ENCODE results near the gene ASB3.
"Not testable (repeated sequence)": the region's sequence is repeated elsewhere in the genome, so short reads cannot be mapped to it uniquely, and the experiment has no call there.

Gene ASB3

DNA sequence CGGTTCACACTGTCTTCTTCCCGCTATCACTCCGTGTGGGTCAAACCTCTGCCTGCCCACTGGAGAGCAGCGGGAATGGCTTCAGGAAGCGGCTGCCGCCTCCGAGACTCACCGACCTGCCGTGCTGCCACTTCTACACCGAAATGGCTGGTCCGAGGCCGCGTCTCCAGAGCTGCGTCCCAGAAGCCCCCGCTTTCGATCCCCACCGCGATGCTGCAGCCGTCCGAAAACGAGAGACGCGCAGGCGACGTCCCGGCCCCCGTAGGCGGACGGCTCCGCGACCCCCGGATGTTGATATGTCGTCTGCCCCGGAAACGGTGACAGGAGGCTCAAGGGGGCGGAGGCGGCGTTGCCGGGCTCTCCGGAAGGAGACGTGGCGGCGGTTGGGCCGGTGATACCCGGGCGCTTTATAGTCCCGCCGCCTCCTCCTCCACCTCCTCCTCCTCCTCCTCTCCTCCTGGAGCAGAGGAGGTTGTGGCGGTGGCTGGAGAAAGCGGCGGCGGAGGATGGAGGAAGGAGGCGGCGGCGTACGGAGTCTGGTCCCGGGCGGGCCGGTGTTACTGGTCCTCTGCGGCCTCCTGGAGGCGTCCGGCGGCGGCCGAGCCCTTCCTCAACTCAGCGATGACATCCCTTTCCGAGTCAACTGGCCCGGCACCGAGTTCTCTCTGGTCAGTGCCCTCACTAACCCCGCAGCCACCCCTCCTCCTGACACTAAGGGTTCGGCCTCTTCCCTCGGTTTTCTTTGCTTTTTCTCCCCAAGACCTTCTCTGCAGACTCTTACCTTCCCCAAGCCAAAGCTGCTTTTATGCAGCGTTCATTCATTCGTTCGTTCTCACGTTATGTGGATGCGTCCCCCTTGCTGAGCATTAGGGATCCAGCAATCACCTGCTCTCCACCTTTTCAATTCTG lies at the start of gene ASB3, which contains the start of gene ERLEC1:
Gene ASB3, minus strand, starts transcription at position 249 of the 909 bp plus-strand sequence. CDS start 21,381 bp downstream, outside the sequence.
Gene ERLEC1, plus strand, starts transcription at position 340 of the 909 bp plus-strand sequence. Its CDS starts 167 bp downstream, at position 507.
- peak; percentile 69 for DNase-seq (ENCODE audit: insufficient read length, low spot score)
- FAIRE-seq, result peak; percentile 91

DNA sequence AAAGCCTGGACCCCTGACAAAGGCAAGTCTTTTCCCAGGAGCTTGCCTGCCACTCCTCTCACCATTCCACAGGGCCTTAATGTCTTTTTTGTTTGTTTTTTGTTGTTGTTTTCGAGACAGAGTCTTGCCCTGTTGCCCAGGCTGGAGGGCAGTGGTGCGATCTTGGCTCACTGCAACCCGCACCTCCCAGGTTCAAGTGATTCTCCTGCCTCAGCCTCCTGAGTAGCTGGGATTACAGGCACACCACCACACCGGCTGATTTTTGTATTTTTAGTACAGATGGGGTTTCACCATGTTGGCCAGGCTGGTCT lies 43.2 kb upstream of the ASB3 start:
- DNase-seq (ENCODE audit: insufficient read length, low spot score); FAIRE-seq: not testable (repeated sequence)

GRCh38 chr2:53829273-53829979 lies 42.7 kb upstream of the ASB3 start:
- FAIRE-seq (no peak), DNase-seq (ENCODE audit: insufficient read length, low spot score) (no peak)

- no peak for FAIRE-seq
- DNase-seq (ENCODE audit: insufficient read length, low spot score), result no peak
Observed at GRCh38 chr2:53828331-53828730, 41.6 kb upstream of the ASB3 start.

DNA sequence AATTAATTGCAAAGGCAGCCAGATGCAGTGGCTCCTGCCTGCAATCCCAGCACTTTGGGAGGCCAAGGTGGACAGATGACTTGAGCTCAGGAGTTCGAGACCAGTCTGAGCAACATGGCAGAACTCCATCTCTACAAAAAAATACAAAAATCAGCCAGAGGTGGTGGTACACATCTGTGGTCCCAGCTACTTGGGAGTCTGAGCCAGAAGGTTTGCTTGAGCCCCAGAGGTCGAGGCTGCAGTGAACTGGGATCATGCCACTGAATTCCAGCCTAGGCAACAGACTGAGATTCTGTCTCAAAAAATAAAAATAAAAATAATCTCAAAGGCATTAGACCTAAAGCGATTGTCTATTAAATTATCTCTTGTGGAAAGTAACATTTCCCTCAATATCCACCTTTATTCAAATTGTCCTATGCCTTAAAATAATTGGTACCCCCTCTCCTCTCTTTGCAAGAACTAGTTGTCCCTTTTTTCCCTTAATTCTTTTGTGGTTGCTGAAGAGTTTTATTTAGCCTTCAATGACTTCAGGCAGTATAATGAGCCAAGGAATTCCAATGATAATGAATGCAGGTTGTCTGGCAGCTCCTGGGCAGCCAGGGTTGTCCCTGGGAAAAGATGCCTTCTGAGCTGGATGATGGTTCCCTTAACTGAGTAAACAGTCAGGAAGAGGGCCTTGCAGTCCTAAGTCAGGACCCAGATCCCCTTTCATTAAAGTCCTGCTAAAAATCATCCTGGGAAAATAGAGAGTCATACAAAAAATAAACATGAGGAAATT lies 40.8 kb upstream of the ASB3 start:
- FAIRE-seq, result no peak
- DNase-seq (ENCODE audit: insufficient read length, low spot score), result no peak

DNA sequence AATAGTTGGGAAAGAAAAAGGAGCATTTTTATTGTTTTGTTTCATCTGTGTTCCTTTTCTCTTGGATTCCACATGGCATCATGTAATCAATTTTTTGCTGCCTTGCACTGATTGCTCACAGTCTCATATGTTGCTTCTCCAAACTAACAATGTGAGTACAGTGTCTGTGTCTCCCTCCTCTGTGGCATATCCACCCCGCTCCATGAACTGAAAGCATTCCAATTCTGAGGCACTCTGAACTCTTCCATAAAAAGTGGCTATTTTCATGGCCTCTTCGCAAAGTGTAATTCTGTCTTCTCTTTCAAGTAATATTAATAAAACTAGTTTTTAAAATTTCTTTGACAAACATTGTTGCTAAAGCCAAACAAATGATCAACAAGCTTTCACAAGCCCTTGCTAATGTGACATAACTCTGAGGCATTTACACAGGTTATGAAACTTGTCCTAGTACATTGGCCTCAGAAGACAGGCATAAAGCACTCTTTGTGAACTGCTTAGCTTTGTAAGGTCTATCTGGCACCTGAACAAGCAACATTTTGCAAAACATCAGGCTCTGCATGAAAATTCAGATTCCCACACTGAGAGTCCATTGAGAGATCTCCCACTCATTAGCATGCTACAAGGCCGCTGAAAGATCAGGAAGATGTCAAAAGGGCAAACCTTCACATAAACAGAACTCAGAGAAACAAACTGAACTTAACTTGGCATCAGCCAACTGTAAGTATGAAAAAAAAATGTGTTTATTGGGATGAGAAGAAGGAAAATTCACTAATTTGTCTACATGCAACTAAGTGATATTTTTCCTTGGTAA lies 40.0 kb upstream of the ASB3 start:
- no peak for DNase-seq (ENCODE audit: insufficient read length, low spot score)
- no peak for FAIRE-seq

DNA sequence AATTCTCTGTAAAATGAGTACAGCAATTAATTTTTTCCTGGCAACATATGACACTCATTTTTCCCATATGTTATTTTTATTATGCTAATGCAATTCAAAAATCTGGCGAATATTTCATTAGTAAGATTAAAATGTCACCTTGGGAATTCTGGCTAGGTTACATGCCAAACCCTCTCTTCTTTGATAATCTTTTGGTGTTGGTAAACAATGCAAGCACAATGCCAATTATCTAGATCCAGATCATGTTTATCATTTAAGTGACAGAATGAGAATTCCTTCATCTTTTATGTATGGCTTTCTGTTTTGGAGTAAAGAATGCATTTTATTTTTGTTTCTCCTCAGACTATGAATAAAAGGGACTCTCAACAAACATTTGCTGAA lies 39.3 kb upstream of the ASB3 start:
- DNase-seq (ENCODE audit: insufficient read length, low spot score), result no peak
- no peak for FAIRE-seq

GRCh38 chr2:53823639-53824038 lies 36.9 kb upstream of the ASB3 start:
- not testable (repeated sequence) for FAIRE-seq; DNase-seq (ENCODE audit: insufficient read length, low spot score)

DNA sequence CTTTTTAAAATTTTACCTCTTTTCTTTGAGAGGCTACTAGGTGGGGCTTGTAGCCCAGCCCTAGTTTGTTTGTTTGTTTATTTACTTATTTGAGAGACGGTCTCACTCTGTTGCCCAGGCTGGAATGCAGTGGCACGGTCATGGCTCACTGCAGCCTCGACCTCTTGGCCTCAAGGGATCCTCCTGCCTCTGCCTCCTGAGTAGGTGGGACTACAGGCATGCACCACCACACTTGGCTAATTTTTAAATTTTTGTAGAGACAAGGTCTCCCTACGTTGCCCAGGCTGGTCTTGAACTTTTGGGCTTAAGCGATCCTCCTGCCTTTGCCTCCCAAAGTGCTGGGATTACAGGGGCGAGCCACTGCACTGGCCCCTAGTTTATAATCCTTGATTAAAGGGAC lies 35.1 kb upstream of the ASB3 start:
- DNase-seq (ENCODE audit: insufficient read length, low spot score) (no peak), FAIRE-seq (no peak)

DNA sequence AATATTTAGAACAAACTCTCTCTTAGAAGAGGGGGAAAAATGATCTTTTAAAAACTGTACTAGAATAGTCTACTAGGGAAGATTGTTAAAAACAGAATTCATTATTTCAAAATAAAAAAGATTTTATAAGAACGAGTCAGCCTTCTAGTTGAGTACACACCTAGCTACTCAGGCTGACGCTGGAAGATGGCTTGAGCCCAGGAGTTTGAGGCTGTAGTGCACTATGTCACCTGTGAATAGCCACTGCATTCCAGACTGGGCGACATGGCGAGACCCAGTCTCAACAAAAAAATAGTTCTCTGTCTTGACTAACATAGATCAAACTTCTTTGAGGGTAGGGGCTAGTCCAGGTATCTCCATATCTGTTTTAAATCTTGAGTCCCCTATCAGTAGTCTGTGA lies 34.0 kb upstream of the ASB3 start:
- no peak for DNase-seq (ENCODE audit: insufficient read length, low spot score)
- FAIRE-seq, result no peak

DNA sequence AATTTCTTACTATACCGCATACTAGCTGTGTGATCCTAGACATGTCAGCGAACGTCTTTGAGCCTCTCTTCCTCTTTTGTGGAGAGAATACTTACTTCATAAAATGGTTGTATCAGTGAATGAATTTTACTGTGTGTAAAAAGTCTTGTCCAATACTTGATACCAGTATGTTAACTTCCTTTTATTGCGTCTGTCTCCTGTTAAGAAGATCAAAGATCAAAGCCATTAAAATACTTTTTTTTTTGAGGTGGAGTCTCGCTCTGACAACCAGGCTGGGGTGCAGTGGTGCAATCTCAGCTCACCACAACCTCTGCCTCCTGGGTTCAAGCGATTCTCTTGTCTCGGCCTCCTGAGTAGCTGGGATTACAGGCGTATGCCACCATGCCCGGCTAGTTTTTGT lies 33.3 kb upstream of the ASB3 start:
- no peak for FAIRE-seq
- no peak for DNase-seq (ENCODE audit: insufficient read length, low spot score)

DNA sequence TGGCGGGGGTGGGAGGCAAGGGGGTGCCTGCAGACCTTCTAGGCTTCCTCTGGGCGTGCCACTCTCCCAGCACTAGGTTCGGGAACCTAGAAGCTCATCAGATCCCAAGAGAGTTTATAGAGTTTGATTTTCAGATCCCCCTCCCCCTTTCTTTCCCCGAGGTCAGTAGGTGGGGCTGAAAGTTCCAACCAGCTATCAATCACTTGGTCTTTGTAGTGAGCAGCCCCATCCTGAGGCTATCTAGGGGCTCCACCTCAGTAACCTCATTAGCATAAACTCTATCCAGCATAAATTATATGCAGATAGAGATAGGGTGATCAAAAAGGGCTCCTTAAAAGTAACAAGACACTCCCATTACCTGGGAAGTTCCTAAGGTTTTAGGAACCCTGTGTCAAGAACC lies 32.9 kb upstream of the ASB3 start:
- FAIRE-seq (no peak), DNase-seq (ENCODE audit: insufficient read length, low spot score) (no peak)

DNA sequence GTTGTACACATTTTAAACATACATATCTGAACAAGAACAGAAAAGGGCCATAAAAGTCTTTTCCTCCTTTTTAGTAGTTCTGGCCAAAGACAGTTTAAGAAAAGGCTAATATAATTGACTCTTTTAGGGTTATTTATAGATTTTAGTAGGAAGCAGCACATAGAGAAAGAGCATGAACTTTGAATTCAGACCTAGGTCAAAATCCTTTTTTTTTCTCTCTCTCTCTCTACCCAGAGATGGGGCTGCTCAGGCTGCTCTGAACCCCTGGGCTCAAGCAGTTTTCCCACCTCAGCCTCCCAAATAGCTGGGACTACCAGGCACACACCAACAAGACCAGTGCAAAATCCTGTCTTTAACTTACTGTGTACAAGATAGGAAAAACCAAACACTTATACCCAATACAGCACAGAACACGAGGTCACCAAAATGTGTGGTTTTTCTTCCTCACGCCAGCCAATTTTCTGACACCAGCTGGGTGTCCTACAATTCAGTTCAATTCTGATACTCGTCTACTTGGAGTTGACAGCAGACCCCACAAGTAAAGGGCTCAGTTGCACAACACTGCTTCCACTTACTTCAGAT lies 32.2 kb upstream of the ASB3 start:
- DNase-seq (ENCODE audit: insufficient read length, low spot score) (no peak), FAIRE-seq (no peak)

GRCh38 chr2:53813151-53813550 lies 26.4 kb upstream of the ASB3 start:
- no peak for FAIRE-seq
- DNase-seq (ENCODE audit: insufficient read length, low spot score), result no peak

GRCh38 chr2:53811601-53812000 lies 24.8 kb upstream of the ASB3 start:
- DNase-seq (ENCODE audit: insufficient read length, low spot score) (no peak), FAIRE-seq (no peak)

DNA sequence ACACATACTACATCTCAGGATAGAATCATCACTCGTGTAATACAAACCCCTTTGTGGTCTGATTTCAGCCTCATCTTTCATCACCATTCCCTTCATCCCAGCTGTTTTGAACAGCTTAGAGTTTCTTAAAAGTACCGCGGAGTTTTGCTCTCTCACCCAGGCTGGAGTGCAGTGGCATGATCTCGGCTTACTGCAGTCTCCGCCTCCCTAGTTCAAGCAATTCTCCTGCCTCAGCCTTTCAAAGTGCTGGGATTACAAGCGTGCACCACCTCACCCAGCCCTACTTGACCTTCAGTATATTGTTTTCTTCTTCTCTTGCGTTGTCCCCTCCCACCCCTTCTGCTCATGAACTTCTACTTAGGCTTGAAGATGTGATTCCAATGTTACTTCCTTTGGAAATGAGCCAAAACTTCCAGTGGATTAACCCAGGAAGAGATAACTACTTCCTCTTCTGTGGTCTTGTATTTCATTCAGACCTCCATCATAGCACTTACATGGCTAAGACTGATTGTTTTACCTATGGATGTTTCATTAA lies 15.9 kb upstream of the ASB3 start:
- FAIRE-seq (no peak), DNase-seq (ENCODE audit: insufficient read length, low spot score) (no peak)

- FAIRE-seq (no peak), DNase-seq (ENCODE audit: insufficient read length, low spot score) (no peak)
Observed at GRCh38 chr2:53801547-53801946, 14.8 kb upstream of the ASB3 start.

GRCh38 chr2:53793821-53794220 lies 7.1 kb upstream of the ASB3 start:
- no peak for FAIRE-seq
- DNase-seq (ENCODE audit: insufficient read length, low spot score), result no peak

DNA sequence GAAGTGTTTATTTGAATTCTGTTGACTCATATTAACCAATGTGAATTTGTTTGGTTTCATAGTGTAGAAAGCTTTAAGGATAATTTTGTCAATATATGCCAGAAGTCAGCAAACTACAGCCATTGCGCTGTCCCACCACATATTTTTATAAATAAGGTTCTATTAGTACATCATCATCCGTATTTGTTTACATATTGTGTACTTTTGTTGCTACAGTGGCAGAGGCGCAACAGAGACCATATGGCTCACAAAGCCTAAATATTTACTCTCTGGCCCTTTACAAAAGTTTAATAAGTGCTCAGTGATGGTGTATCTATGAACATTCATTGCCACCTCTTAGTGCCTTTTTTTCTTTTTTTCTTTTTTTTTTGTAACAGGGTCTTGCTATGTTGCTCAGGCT lies 6.5 kb upstream of the ASB3 start:
- FAIRE-seq (no peak), DNase-seq (ENCODE audit: insufficient read length, low spot score) (no peak)
